ENCODE measurements around the gene STMN3. TPM values are rescaled to one million over a fixed set of nuclear protein-coding genes. Genes with fewer than 3 reads are reported as not detected.
"Not testable (repeated sequence)": the region's sequence is repeated elsewhere in the genome, so short reads cannot be mapped to it uniquely, and the experiment has no call there.

Gene STMN3
- total RNA-seq, 1 donor from 2014 or later = 12.1 TPM

- no peak overlapping the region for H3K4me3 ChIP-seq
- intact Hi-C loops (cut with DNase I) = no loop called here
- ATAC-seq (no peak), DNase-seq (no peak)
- TF ChIP-seq, protein P1, sequence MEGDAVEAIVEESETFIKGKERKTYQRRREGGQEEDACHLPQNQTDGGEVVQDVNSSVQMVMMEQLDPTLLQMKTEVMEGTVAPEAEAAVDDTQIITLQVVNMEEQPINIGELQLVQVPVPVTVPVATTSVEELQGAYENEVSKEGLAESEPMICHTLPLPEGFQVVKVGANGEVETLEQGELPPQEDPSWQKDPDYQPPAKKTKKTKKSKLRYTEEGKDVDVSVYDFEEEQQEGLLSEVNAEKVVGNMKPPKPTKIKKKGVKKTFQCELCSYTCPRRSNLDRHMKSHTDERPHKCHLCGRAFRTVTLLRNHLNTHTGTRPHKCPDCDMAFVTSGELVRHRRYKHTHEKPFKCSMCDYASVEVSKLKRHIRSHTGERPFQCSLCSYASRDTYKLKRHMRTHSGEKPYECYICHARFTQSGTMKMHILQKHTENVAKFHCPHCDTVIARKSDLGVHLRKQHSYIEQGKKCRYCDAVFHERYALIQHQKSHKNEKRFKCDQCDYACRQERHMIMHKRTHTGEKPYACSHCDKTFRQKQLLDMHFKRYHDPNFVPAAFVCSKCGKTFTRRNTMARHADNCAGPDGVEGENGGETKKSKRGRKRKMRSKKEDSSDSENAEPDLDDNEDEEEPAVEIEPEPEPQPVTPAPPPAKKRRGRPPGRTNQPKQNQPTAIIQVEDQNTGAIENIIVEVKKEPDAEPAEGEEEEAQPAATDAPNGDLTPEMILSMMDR (IDR thresholded peaks at IDR 0.05) = no peak
- H3K36me3 ChIP-seq = peaks cover 58% of the 10 kb centered on the region
- H3K27me3 ChIP-seq (ENCODE audit: low read depth) = no peaks in the 10 kb centered on the region
- no peak overlapping the region for H3K27ac ChIP-seq
- no peaks in the 10 kb centered on the region for H3K9me3 ChIP-seq
- H3K4me1 ChIP-seq = peaks cover 13% of the 10 kb centered on the region
Observed at GRCh38 chr20:63662813-63663189, 9.6 kb upstream of the STMN3 start.

DNA sequence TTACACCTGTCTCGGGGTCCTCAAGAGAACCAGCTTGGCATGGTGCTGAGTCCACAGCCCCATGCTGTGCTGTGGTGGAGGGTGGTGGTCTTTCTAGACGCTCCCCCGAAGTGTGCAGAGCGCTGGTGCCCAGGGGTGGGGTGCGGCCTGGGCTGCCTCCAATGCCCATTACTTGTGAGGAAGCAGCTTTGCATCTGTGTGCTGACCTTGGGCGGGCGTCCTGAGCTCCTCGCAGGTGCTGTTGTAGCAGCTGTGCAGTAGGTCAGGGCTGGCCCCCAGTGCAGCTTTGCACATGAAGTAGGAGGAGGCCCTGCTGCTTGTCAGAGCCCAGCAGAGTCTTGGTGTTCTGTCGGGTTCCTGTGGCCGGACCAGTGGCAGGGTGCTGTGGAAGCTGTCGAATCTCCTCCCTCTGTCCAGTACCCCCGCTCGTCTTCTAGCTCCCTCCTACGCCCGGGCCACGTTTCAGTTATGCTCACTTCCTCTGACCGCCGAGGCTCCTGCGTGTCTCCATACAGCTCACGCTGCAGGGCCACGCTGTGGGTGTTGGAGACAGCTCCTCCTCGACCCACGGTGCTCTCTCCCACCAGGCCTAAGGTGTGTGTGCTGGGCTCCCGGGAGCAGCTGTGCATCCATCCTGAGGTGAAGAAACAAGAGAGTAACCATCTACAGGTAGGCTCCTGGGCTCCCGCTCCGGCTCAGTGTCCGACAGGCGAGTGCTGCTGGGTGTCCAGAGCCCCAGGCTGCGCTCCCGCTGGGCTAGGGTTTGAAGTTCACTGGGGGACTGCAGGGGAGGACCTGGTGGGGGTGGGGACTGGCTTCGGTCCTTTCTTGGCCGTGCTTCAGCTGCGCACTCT, 9.0 kb upstream of the STMN3 start:
- H3K27me3 ChIP-seq (ENCODE audit: low read depth) = no peaks in the 10 kb centered on the region
- peaks cover 18% of the 10 kb centered on the region for H3K4me1 ChIP-seq
- H3K4me3 ChIP-seq = no peak overlapping the region
- no peaks in the 10 kb centered on the region for H3K9me3 ChIP-seq
- ATAC-seq (no peak), DNase-seq (no peak)
- TF ChIP-seq, protein P1 (IDR thresholded peaks at IDR 0.05) = no peak
- no peak overlapping the region for H3K27ac ChIP-seq
- intact Hi-C loops (cut with DNase I) = no loop called here
- peaks cover 51% of the 10 kb centered on the region for H3K36me3 ChIP-seq

- H3K27me3 ChIP-seq (ENCODE audit: low read depth) = no peaks in the 10 kb centered on the region
- peaks cover 18% of the 10 kb centered on the region for H3K4me1 ChIP-seq
- no peak for ATAC-seq
- DNase-seq = no peak
- intact Hi-C loops (cut with DNase I) = no loop called here
- TF ChIP-seq, protein P1 (IDR thresholded peaks at IDR 0.05) = no peak
- peaks cover 41% of the 10 kb centered on the region for H3K36me3 ChIP-seq
- H3K9me3 ChIP-seq = no peaks in the 10 kb centered on the region
- H3K4me3 ChIP-seq = no peak overlapping the region
- no peak overlapping the region for H3K27ac ChIP-seq
Observed at GRCh38 chr20:63661108-63661507, 7.9 kb upstream of the STMN3 start.

DNA sequence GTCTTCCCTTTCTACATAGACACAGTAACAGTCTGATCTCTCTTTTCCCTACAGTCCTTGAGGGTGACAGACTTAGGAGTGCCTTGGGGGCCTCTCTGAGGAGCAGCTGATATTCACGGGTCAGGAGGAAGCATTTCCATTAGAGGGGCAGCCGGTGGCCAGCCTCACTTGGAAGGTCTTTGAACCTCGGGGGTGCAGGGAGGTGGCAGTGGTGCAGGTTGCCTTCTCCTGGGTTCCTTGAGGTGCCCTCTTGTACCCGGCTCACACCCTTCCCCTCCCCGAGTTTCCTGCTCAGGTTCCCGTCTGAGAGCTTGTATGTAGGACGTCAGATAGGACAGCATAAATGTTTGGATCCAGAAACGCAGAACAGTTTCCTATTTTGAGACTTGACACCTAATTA, 7.4 kb upstream of the STMN3 start:
- Histone ChIP-seq H3K4me3 (no peak overlapping the region), H3K36me3 (peaks cover 36% of the 10 kb centered on the region), H3K9me3 (no peaks in the 10 kb centered on the region), H3K27ac (no peak overlapping the region), H3K4me1 (peaks cover 18% of the 10 kb centered on the region), H3K27me3 (ENCODE audit: low read depth) (no peaks in the 10 kb centered on the region)
- no peak for ATAC-seq
- DNase-seq = no peak
- intact Hi-C loops (cut with DNase I) = no loop called here
- TF ChIP-seq, protein P1 (IDR thresholded peaks at IDR 0.05) = no peak

GRCh38 chr20:63660174-63660573, 7.0 kb upstream of the STMN3 start:
- H3K4me3 ChIP-seq; ATAC-seq; H3K27ac ChIP-seq; DNase-seq; H3K27me3 ChIP-seq (ENCODE audit: low read depth); H3K9me3 ChIP-seq; intact Hi-C loops (cut with DNase I): not testable (repeated sequence)
- H3K4me1 ChIP-seq = peaks cover 18% of the 10 kb centered on the region
- peaks cover 33% of the 10 kb centered on the region for H3K36me3 ChIP-seq

- peak overlapping the region; percentile 91 for H3K4me3 ChIP-seq
- no peaks in the 10 kb centered on the region for H3K9me3 ChIP-seq
- peaks cover 33% of the 10 kb centered on the region for H3K36me3 ChIP-seq
- TF ChIP-seq, protein P1 (IDR thresholded peaks at IDR 0.05) = no peak
- DNase-seq (no peak), ATAC-seq (no peak)
- H3K27me3 ChIP-seq (ENCODE audit: low read depth) = no peaks in the 10 kb centered on the region
- peaks cover 20% of the 10 kb centered on the region for H3K4me1 ChIP-seq
- peak overlapping the region; percentile 85 for H3K27ac ChIP-seq
- intact Hi-C loops (cut with DNase I) = no loop called here
Observed at GRCh38 chr20:63659370-63659769, 6.1 kb upstream of the STMN3 start.

Measured in lower lobe of right lung (tissue), 2 donors.